K562 (cell line): ENCODE data around the gene MS4A4E. TPM values are rescaled to one million over a fixed set of nuclear protein-coding genes. Genes with fewer than 3 reads are reported as not detected.
A peak's percentile ranks its signal among the peaks of the same experiment; 100 is the strongest.

Experiments used
- ATAC-seq: fragments of 200-7000 bp; cut with Tn5 transposase; 3 replicates; pipeline ENCODE4 v1.9.1; 2020; ENCODE audit warnings: moderate library complexity
- BruUV-seq: library from RNA; stranded (reverse); fragments of 400-500 nt; replicated peaks from 2 replicates; lab custom pipeline; 2021; lab: Mats Ljungman, UMichigan
- CTCF ChIA-PET: fragments of 300-600 bp; formaldehyde crosslinking; extraction: SDS; loops from one replicate; lab custom pipeline; 2021; ENCODE audit warnings: low intra/inter-chr PET ratio; lab: Yijun Ruan, JAX
- POLR2A ChIA-PET: fragments of 300-600, 350-650 bp; sonication (Branson Sonifier 250); formaldehyde crosslinking; extraction: SDS; loops from one replicate; lab custom pipeline; 2021; ENCODE audit warnings: antibody characterized with exemption, inconsistent platforms; lab: Yijun Ruan, JAX
- DNase-seq, 4 experiments: peaks; one replicate each; pipeline versions ENCODE4 v3.0.0 to v3.0.0-alpha.2; 2011 to 2018; ENCODE audit warnings: low spot score in 3 of 4, mixed read lengths in 3 of 4; ENCODE audit errors: extremely low read depth in 1 of 4
- FAIRE-seq: peaks from 2 replicates; lab custom pipeline; 2011; peaks lifted over from hg19 to GRCh38; lab: Jason Lieb, UNC
- H2AFZ ChIP-seq: 2 replicates; pipeline ENCODE4 v1.6.0; 2011; ENCODE audit warnings: low read depth, low read length, control low read depth, inconsistent platforms
- H3K27ac ChIP-seq: fragments of 200-600 bp; 3 replicates; pipeline ENCODE4 v1.8.0; 2011; ENCODE audit warnings: low read depth, mild to moderate bottlenecking, control low read depth, inconsistent platforms, low read length, moderate library complexity, mixed read lengths; ENCODE audit errors: extremely low read depth
- H3K27me3 ChIP-seq, 2 experiments: fragments of 300-600 bp in 1 of 2; 2 replicates in 1 of 2; 3 replicates in 1 of 2; pipeline versions ENCODE4 v1.6.0 to v1.8.0; 2011; ENCODE audit warnings: inconsistent platforms in 2 of 2, low read length in 2 of 2, mild to moderate bottlenecking in 1 of 2, mixed read lengths in 1 of 2, moderate library complexity in 1 of 2; ENCODE audit not compliant: control insufficient read depth in 2 of 2, insufficient read depth in 2 of 2
- H3K36me3 ChIP-seq: fragments of 300-600 bp; 3 replicates; pipeline ENCODE4 v1.8.0; 2011; ENCODE audit warnings: mild to moderate bottlenecking, low read length, inconsistent platforms; ENCODE audit not compliant: control insufficient read depth, insufficient read depth
- H3K4me1 ChIP-seq, 2 experiments: fragments of 200-600 bp in 1 of 2; replicated peaks in 1 of 2; 2 replicates in 1 of 2; 3 replicates in 1 of 2; pipeline versions ENCODE4 v1.5.1 to v1.8.0; 2011; ENCODE audit warnings: inconsistent platforms in 2 of 2, low read length in 2 of 2, mild to moderate bottlenecking in 1 of 2, mixed read lengths in 1 of 2, moderate library complexity in 1 of 2; ENCODE audit not compliant: control insufficient read depth in 2 of 2, insufficient read depth in 2 of 2
- H3K4me2 ChIP-seq: 2 replicates; pipeline ENCODE4 v1.6.1; 2011; ENCODE audit warnings: low read length, control low read depth, inconsistent platforms, mixed read lengths; ENCODE audit not compliant: insufficient read depth
- H3K4me3 ChIP-seq: fragments of 200-600 bp; sonication (generic), shearing (Covaris generic); 2 replicates; pipeline ENCODE4 v1.5.1; 2016; ENCODE audit warnings: control low read depth, inconsistent platforms
- H3K79me2 ChIP-seq: fragments of 200-600 bp; 3 replicates; pipeline ENCODE4 v1.8.0; 2011; ENCODE audit warnings: low read length, inconsistent platforms; ENCODE audit not compliant: control insufficient read depth, insufficient read depth
- H3K9ac ChIP-seq, 2 experiments: 2 replicates each; pipeline versions ENCODE4 v1.6.0 to v1.6.1; 2011; ENCODE audit warnings: low read depth in 2 of 2, low read length in 2 of 2, control low read depth in 1 of 2, inconsistent platforms in 1 of 2, mild to moderate bottlenecking in 1 of 2, mixed read lengths in 1 of 2; ENCODE audit not compliant: insufficient read depth in 1 of 2
- H3K9me1 ChIP-seq: one replicate; pipeline ENCODE4 v1.6.0; 2011; ENCODE audit warnings: inconsistent platforms, mild to moderate bottlenecking, low read length, moderate library complexity; ENCODE audit not compliant: control insufficient read depth, insufficient read depth
- H3K9me3 ChIP-seq: replicated peaks from 2 replicates; pipeline ENCODE4 v1.5.1; 2011; ENCODE audit warnings: low read depth, low read length, inconsistent platforms; ENCODE audit not compliant: control insufficient read depth, insufficient read depth
- H4K20me1 ChIP-seq: replicated peaks from 2 replicates; pipeline ENCODE4 v1.6.1; 2011; ENCODE audit warnings: low read length, inconsistent platforms, mixed read lengths; ENCODE audit not compliant: control insufficient read depth, insufficient read depth
- DACH1 ChIP-seq: fragments of 450-650 bp; IDR thresholded peaks from 2 replicates; pipeline ENCODE4 v1.6.1; 2018; ENCODE audit not compliant: partially characterized antibody
- DPF2 ChIP-seq: fragments of 450-650 bp; IDR thresholded peaks from 2 replicates; pipeline ENCODE4 v1.6.1; 2016
- MCM7 ChIP-seq, 2 experiments: fragments of 450-650 bp; IDR thresholded peaks; 2 replicates each; pipeline ENCODE4 v1.6.1; 2016 to 2018
- NCOA6 ChIP-seq: fragments of 450-650 bp; IDR thresholded peaks from 2 replicates; pipeline ENCODE4 v1.6.1; 2017; ENCODE audit warnings: mild to moderate bottlenecking
- ZBTB49 ChIP-seq: sonication (generic); formaldehyde crosslinking; IDR thresholded peaks from 2 replicates; pipeline ENCODE4 v1.8.0; 2022; ENCODE audit warnings: missing genetic modification reagents, mild to moderate bottlenecking, borderline replicate concordance
- WGBS: fragments of 100-300 bp; shearing (Covaris generic); methylation state at CpG from one replicate; pipeline ENCODE4 v1.1.6; 2016; ENCODE audit warnings: low coverage, mixed read lengths; ENCODE audit not compliant: insufficient coverage; ENCODE audit errors: missing lambda C conversion rate; 5-methylcytosine and 5-hydroxymethylcytosine counted together
- in situ Hi-C: fragments of 300-500 bp; cut with MboI; formaldehyde crosslinking; loops from 4 replicates; pipeline ENCODE4 v1.15.0; 2018; ENCODE audit warnings: inconsistent platforms, mixed read lengths
- intact Hi-C: fragments of 100-400 bp; cut with micrococcal nuclease; formaldehyde crosslinking; loops from 2 replicates; pipeline ENCODE4 v1.14.2; 2022
- polyA plus RNA-seq, 8 experiments: library from polyadenylated mRNA; depleted of rRNA in 4 of 8; stranded (reverse) in 5 of 8; unstranded in 3 of 8; fragments of >200 nt; fragmentation: Nextera tagmentation in 2 of 8; fragmentation: Illumina TruSeq in 1 of 8; extraction: Ambion mirVana in 2 of 8; extraction: Trizol in 1 of 8; gene quantifications; 2 replicates each; pipeline versions ENCODE4 v1.2.1 to v1.2.3, GENCODE V29; 2011 to 2014; ENCODE audit warnings: inconsistent platforms in 1 of 8, missing spikeins in 1 of 8
- total RNA-seq, 7 experiments: library from RNA; depleted of rRNA in 6 of 7; stranded (reverse); fragments of >200 nt in 6 of 7; fragmentation: Illumina TruSeq in 2 of 7; extraction: Trizol in 2 of 7; gene quantifications; 2 replicates each; pipeline versions ENCODE4 v1.2.1 to v1.2.3, GENCODE V29; 2011 to 2021; ENCODE audit warnings: low replicate concordance in 1 of 7
- TF ChIP-seq, protein P1 (sequence below), 3 experiments: IDR thresholded peaks in 2 of 3; conservative IDR thresholded peaks in 1 of 3; 2 replicates each; pipeline ENCODE4 v1.5.1; 2011 to 2012; ENCODE audit warnings: low read length in 3 of 3, mild to moderate bottlenecking in 3 of 3, control low read depth in 2 of 3, improper control_type of control experiment in 1 of 3, inconsistent platforms in 1 of 3, low read depth in 1 of 3, mixed read lengths in 1 of 3, moderate library complexity in 1 of 3; ENCODE audit not compliant: insufficient read depth in 2 of 3

Gene MS4A4E
- total and polyA plus RNA-seq, 9 of the 15 experiments (the other 6 are each of a cell fraction or from before 2014, with no cell fraction given): 0.11 to 0.81 (median 0.36) TPM; not detected in 2

GRCh38 chr11:60197442-60197841, 45.5 kb downstream of the MS4A4E start:
- Histone ChIP-seq H3K9ac (no peak overlapping the region), H3K27ac (no peak overlapping the region), H3K79me2 (no peaks in the 10 kb centered on the region), H3K4me1 (peaks cover 3 to 27% of the 10 kb centered on the region in 2 experiments; a peak in 3 of 5 replicates), H4K20me1 (no peaks in the 10 kb centered on the region), H3K36me3 (no peaks in the 10 kb centered on the region; the same call in 2 of the 3 replicates), H2AFZ (peak overlapping the region; percentile 48), H3K9me3 (peaks cover 13% of the 10 kb centered on the region), H3K27me3 (no peaks in the 10 kb centered on the region), H3K9me1 (no peaks in the 10 kb centered on the region)
- 83% methylated on average over 1 of the region's 1 CpG for WGBS
- intact Hi-C loops (loop anchor here (5.0 to 10.0 kb wide), 2 partner anchors 40 to 133 kb away; no protein-coding TSS in a partner anchor), in situ Hi-C loops (no loop called here)
- BruUV-seq: no TSS peak
- no peak for DNase-seq
- ATAC-seq: no peak
- TF ChIP-seq NCOA6 (no peak), ZBTB49 (CRISPR knock-in tag) (0 out of 2 replicates have a peak, but pooled peaks have one; percentile 64), DACH1 (peak; percentile 99), MCM7 (IDR thresholded peaks at IDR 0.05) (peak in 1 of 2 experiments; percentile 88; a peak in 2 of 4 replicates), DPF2 (no peak)
- TF ChIP-seq, protein P1, sequence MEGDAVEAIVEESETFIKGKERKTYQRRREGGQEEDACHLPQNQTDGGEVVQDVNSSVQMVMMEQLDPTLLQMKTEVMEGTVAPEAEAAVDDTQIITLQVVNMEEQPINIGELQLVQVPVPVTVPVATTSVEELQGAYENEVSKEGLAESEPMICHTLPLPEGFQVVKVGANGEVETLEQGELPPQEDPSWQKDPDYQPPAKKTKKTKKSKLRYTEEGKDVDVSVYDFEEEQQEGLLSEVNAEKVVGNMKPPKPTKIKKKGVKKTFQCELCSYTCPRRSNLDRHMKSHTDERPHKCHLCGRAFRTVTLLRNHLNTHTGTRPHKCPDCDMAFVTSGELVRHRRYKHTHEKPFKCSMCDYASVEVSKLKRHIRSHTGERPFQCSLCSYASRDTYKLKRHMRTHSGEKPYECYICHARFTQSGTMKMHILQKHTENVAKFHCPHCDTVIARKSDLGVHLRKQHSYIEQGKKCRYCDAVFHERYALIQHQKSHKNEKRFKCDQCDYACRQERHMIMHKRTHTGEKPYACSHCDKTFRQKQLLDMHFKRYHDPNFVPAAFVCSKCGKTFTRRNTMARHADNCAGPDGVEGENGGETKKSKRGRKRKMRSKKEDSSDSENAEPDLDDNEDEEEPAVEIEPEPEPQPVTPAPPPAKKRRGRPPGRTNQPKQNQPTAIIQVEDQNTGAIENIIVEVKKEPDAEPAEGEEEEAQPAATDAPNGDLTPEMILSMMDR (IDR thresholded peaks at IDR 0.05 in 2 of 3, conservative IDR thresholded peaks at IDR 0.05 in 1 of 3; ENCODE audit: insufficient read depth in 2 of 3, low read depth in 1 of 3, low read length in 3 of 3): no peak
- TF ChIP-seq, all 486 proteins: peak for 3
- H3K4me2 ChIP-seq: no peak overlapping the region
- POLR2A ChIA-PET: interaction anchor here (0.6 kb wide), 1 partner anchor 303 kb away, joined by 3 read pairs; no protein-coding TSS in a partner anchor
- no peak overlapping the region for H3K4me3 ChIP-seq
- no peak for FAIRE-seq
- CTCF ChIA-PET: no interaction called here
